IMR-90 (cell line): ENCODE results near the gene COL4A2. TPM values are rescaled to one million over a fixed set of nuclear protein-coding genes. Genes with fewer than 3 reads are reported as not detected.

Experiments
- ATAC-seq: fragments of 200-7000 bp; cut with Tn5 transposase; 2 replicates; pipeline ENCODE4 v1.9.1; 2020; ENCODE audit warnings: low read depth, mild to moderate bottlenecking, moderate library complexity
- BruUV-seq: library from RNA; stranded (reverse); fragments of 400-500 nt; replicated peaks from 2 replicates; lab custom pipeline; 2021; lab: Mats Ljungman, UMichigan
- CTCF ChIA-PET: fragments of 300-600 bp; formaldehyde crosslinking; extraction: SDS; loops from one replicate; lab custom pipeline; 2021; ENCODE audit warnings: antibody characterized with exemption; lab: Yijun Ruan, JAX
- POLR2A ChIA-PET: fragments of 300-600 bp; sonication (Branson Sonifier 250); formaldehyde crosslinking; loops from one replicate; lab custom pipeline; 2022; ENCODE audit warnings: antibody characterized with exemption; ENCODE audit not compliant: unreplicated experiment; lab: Charles Lee
- DNase-seq: peaks from one replicate; pipeline ENCODE4 v3.0.0; 2013
- H2AFZ ChIP-seq: replicated peaks from 2 replicates; pipeline ENCODE3; 2013; ENCODE audit warnings: low read length, mild to moderate bottlenecking; ENCODE audit not compliant: poor library complexity
- H2AK5ac ChIP-seq: 2 replicates; pipeline ENCODE4 v1.6.1; 2013; ENCODE audit warnings: low read depth, low read length, inconsistent platforms
- H2AK9ac ChIP-seq: replicated peaks from 2 replicates; pipeline ENCODE3; 2013; ENCODE audit warnings: mild to moderate bottlenecking, low read depth, low read length, moderate library complexity; ENCODE audit not compliant: poor library complexity
- H2BK120ac ChIP-seq: 2 replicates; pipeline ENCODE4 v1.6.1; 2013; ENCODE audit warnings: low read depth, low read length, inconsistent platforms
- H2BK15ac ChIP-seq: 3 replicates; pipeline ENCODE4 v1.6.1; 2013; ENCODE audit warnings: low read depth, low read length, inconsistent platforms
- H2BK20ac ChIP-seq: 2 replicates; pipeline ENCODE4 v1.6.1; 2013; ENCODE audit warnings: low read depth, mild to moderate bottlenecking, inconsistent platforms, low read length, moderate library complexity
- H2BK5ac ChIP-seq: 2 replicates; pipeline ENCODE4 v1.6.1; 2013; ENCODE audit warnings: mild to moderate bottlenecking, low read depth, low read length, inconsistent platforms; ENCODE audit not compliant: poor library complexity, severe bottlenecking
- H3K14ac ChIP-seq: replicated peaks from 2 replicates; pipeline ENCODE4 v1.6.1; 2013; ENCODE audit warnings: low read depth, low read length, inconsistent platforms
- H3K18ac ChIP-seq: 2 replicates; pipeline ENCODE4 v1.6.1; 2013; ENCODE audit warnings: low read depth, low read length, control low read depth
- H3K23ac ChIP-seq: 2 replicates; pipeline ENCODE4 v1.6.1; 2013; ENCODE audit warnings: low read depth, low read length, inconsistent platforms
- H3K27ac ChIP-seq: 2 replicates; pipeline ENCODE4 v1.5.1; 2013; ENCODE audit warnings: mild to moderate bottlenecking, control low read depth, low read length; ENCODE audit not compliant: insufficient read depth
- H3K27me3 ChIP-seq: 2 replicates; pipeline ENCODE4 v1.6.1; 2013; ENCODE audit warnings: low read length; ENCODE audit not compliant: control insufficient read depth, insufficient read depth
- H3K36me3 ChIP-seq: 2 replicates; pipeline ENCODE4 v1.6.1; 2013; ENCODE audit warnings: low read length, mixed read lengths; ENCODE audit not compliant: control insufficient read depth, insufficient read depth
- H3K4ac ChIP-seq: 2 replicates; pipeline ENCODE4 v1.6.1; 2013; ENCODE audit warnings: low read depth, low read length, inconsistent platforms
- H3K4me1 ChIP-seq: 2 replicates; pipeline ENCODE4 v1.6.1; 2013; ENCODE audit warnings: low read length, mixed read lengths; ENCODE audit not compliant: control insufficient read depth, insufficient read depth
- H3K4me2 ChIP-seq: 2 replicates; pipeline ENCODE4 v1.6.1; 2013; ENCODE audit warnings: low read depth, mild to moderate bottlenecking, control low read depth, low read length, moderate library complexity
- H3K4me3 ChIP-seq: 2 replicates; pipeline ENCODE4 v1.5.1; 2013; ENCODE audit warnings: low read depth, mild to moderate bottlenecking, control low read depth, low read length, moderate library complexity; ENCODE audit not compliant: insufficient read depth
- H3K56ac ChIP-seq: 2 replicates; pipeline ENCODE4 v1.6.1; 2013; ENCODE audit warnings: low read length, inconsistent platforms; ENCODE audit not compliant: insufficient read depth; ENCODE audit errors: extremely low read depth
- H3K79me1 ChIP-seq, 2 experiments: 2 replicates each; pipeline ENCODE4 v1.6.1; 2013; ENCODE audit warnings: low read length in 2 of 2, inconsistent platforms in 1 of 2, low read depth in 1 of 2
- H3K9ac ChIP-seq: 2 replicates; pipeline ENCODE4 v1.6.1; 2013; ENCODE audit warnings: low read depth, low read length, control low read depth
- H3K9me1 ChIP-seq: 2 replicates; pipeline ENCODE4 v1.6.1; 2013; ENCODE audit warnings: low read length, inconsistent platforms; ENCODE audit not compliant: insufficient read depth
- H3K9me3 ChIP-seq: 2 replicates; pipeline ENCODE4 v1.6.1; 2013; ENCODE audit warnings: low read length; ENCODE audit not compliant: control insufficient read depth, insufficient read depth
- H4K20me1 ChIP-seq: 2 replicates; pipeline ENCODE4 v1.6.1; 2013; ENCODE audit warnings: low read length, inconsistent platforms; ENCODE audit not compliant: insufficient read depth
- H4K5ac ChIP-seq: 2 replicates; pipeline ENCODE4 v1.6.1; 2013; ENCODE audit warnings: mild to moderate bottlenecking, low read depth, low read length, control low read depth
- H4K8ac ChIP-seq, 2 experiments: 2 replicates each; pipeline ENCODE4 v1.6.1; 2013; ENCODE audit warnings: low read depth in 2 of 2, low read length in 2 of 2, control low read depth in 1 of 2, inconsistent platforms in 1 of 2
- H4K91ac ChIP-seq: 2 replicates; pipeline ENCODE4 v1.6.1; 2013; ENCODE audit warnings: low read depth, low read length, inconsistent platforms; ENCODE audit not compliant: insufficient read depth
- CEBPB ChIP-seq: IDR thresholded peaks from 2 replicates; pipeline ENCODE4 v1.6.1; 2012; ENCODE audit warnings: low read depth, low read length, improper control_type of control experiment
- FOS ChIP-seq: fragments of 150-350 bp; IDR thresholded peaks from 2 replicates; pipeline ENCODE4 v1.6.1; 2016; ENCODE audit warnings: low read depth, low read length
- WGBS, 2 experiments: methylation state at CpG; one replicate each; pipeline versions ENCODE4 v1.1.5 to v1.1.7; 2013; ENCODE audit warnings: missing lambda C conversion rate in 2 of 2; ENCODE audit not compliant: insufficient read length in 1 of 2; ENCODE audit errors: extremely low coverage in 2 of 2; 5-methylcytosine and 5-hydroxymethylcytosine counted together
- dilution Hi-C: fragments of 300-500 bp; cut with HindIII; formaldehyde crosslinking; loops from one replicate; pipeline ENCODE4 v1.14.3; 2018; ENCODE audit warnings: low sequenced_read_pairs; ENCODE audit not compliant: unreplicated experiment
- in situ Hi-C: fragments of 300-500 bp; cut with MboI; formaldehyde crosslinking; loops from 3 replicates; pipeline ENCODE4 v1.14.3; 2019; ENCODE audit warnings: low sequenced_read_pairs, inconsistent platforms, mixed read lengths
- intact Hi-C: fragments of 100-400 bp; cut with micrococcal nuclease; formaldehyde crosslinking; loops from 2 replicates; pipeline ENCODE4 v1.10.0; 2022
- polyA plus RNA-seq, 3 experiments: library from polyadenylated mRNA; depleted of rRNA; stranded (reverse); fragments of >200 nt; gene quantifications; 2 replicates each; pipeline ENCODE4 v1.2.3, GENCODE V29; 2012; ENCODE audit warnings: low replicate concordance in 1 of 3
- total RNA-seq: library from RNA; depleted of rRNA; stranded (reverse); fragments of >200 nt; gene quantifications from 2 replicates; pipeline ENCODE4 v1.2.3, GENCODE V29; 2012

The COL4A2 gene
- total and polyA plus RNA-seq, 2 of the 4 experiments (the other 2 are of a cell fraction): 90.7 to 457 TPM

- Histone ChIP-seq H3K4me2 (no peak overlapping the region), H3K9me1 (peaks cover 9% of the 10 kb centered on the region; the same call in 1 of the 2 replicates), H3K56ac (no peak overlapping the region), H4K8ac (no peak overlapping the region), H3K18ac (no peak overlapping the region), H3K36me3 (no peaks in the 10 kb centered on the region; the same call in 1 of the 2 replicates), H3K4ac (no peak overlapping the region), H2AK5ac (no peak overlapping the region), H3K4me1 (no peaks in the 10 kb centered on the region; the same call in 1 of the 2 replicates), H3K9ac (no peak overlapping the region), H2AFZ (no peak overlapping the region), H3K27me3 (no peaks in the 10 kb centered on the region), H3K79me1 (0 out of 4 replicates have a peak, but pooled peaks cover 0 to 5% of the 10 kb centered on the region in 2 experiments), H4K5ac (no peak overlapping the region), H2BK120ac (no peak overlapping the region), H3K23ac (no peak overlapping the region), H3K27ac (no peak overlapping the region), H4K20me1 (no peaks in the 10 kb centered on the region; the same call in 1 of the 2 replicates), H3K4me3 (no peak overlapping the region), H3K14ac (no peak overlapping the region), H2BK20ac (no peak overlapping the region), H2BK5ac (no peak overlapping the region), H2AK9ac (no peak overlapping the region), H4K91ac (no peak overlapping the region), H3K9me3 (no peaks in the 10 kb centered on the region), H2BK15ac (no peak overlapping the region)
- in situ Hi-C loops: no loop called here
- 0% methylated on average over 1 of the region's 5 CpGs; no CpG with 5 or more reads in 1 of the 2 experiments for WGBS, 2 experiments
- intact Hi-C loops: no loop called here
- dilution Hi-C loops: no loop called here
- BruUV-seq: no TSS peak
- TF ChIP-seq CEBPB (peak; percentile 76), FOS (no peak)
- POLR2A ChIA-PET: no interaction called here
- ATAC-seq (no peak), DNase-seq (peak; percentile 64)
- CTCF ChIA-PET: no interaction called here
Measured at GRCh38 chr13:110528371-110528770, 221.3 kb downstream of the COL4A2 start.
